HEK293 (cell line): ENCODE results near the gene ZNF219.

Experiments used
- CTCF ChIP-seq: fragments of 450-650 bp; formaldehyde crosslinking; IDR thresholded peaks from 2 replicates; pipeline ENCODE4 v1.5.1; 2016; ENCODE audit warnings: missing biosample characterization, missing genetic modification characterization
- HOXA7 ChIP-seq: sonication (generic); formaldehyde crosslinking; IDR thresholded peaks from 2 replicates; pipeline ENCODE4 v1.8.1; 2022; ENCODE audit warnings: missing genetic modification reagents, borderline replicate concordance
- PBX3 ChIP-seq: sonication (generic); formaldehyde crosslinking; IDR thresholded peaks from 2 replicates; pipeline ENCODE4 v1.8.1; 2022; ENCODE audit warnings: mild to moderate bottlenecking, moderate library complexity, missing genetic modification reagents
- TCF7L2 ChIP-seq: IDR thresholded peaks from 2 replicates; pipeline ENCODE4 v1.6.1; 2011; ENCODE audit warnings: low read depth, mild to moderate bottlenecking, inconsistent platforms, low read length, moderate library complexity, borderline replicate concordance
- YY1 ChIP-seq: fragments of 450-650 bp; formaldehyde crosslinking; IDR thresholded peaks from 2 replicates; pipeline ENCODE4 v1.5.1; 2018; ENCODE audit warnings: missing biosample characterization, missing genetic modification characterization
- ZBTB1 ChIP-seq: fragments of 450-650 bp; formaldehyde crosslinking; IDR thresholded peaks from 2 replicates; pipeline ENCODE4 v1.5.1; 2016; ENCODE audit warnings: missing biosample characterization, missing genetic modification characterization
- ZBTB26 ChIP-seq: fragments of 450-650 bp; formaldehyde crosslinking; optimal IDR thresholded peaks from 2 replicates; pipeline ENCODE3; 2016; ENCODE audit warnings: missing biosample characterization, mild to moderate bottlenecking, missing genetic modification characterization
- ZNF140 ChIP-seq: fragments of 450-650 bp; formaldehyde crosslinking; IDR thresholded peaks from 2 replicates; pipeline ENCODE4 v1.5.1; 2016; ENCODE audit warnings: missing biosample characterization, missing genetic modification characterization
- ZNF184 ChIP-seq: fragments of 450-650 bp; IDR thresholded peaks from 2 replicates; pipeline ENCODE4 v1.5.1; 2018; ENCODE audit warnings: missing biosample characterization, mild to moderate bottlenecking, missing genetic modification characterization
- ZNF239 ChIP-seq: fragments of 450-650 bp; formaldehyde crosslinking; IDR thresholded peaks from 2 replicates; pipeline ENCODE4 v1.5.1; 2016; ENCODE audit warnings: missing biosample characterization, missing genetic modification characterization
- ZNF704 ChIP-seq: fragments of 450-650 bp; formaldehyde crosslinking; IDR thresholded peaks from 2 replicates; pipeline ENCODE4 v1.5.1; 2016; ENCODE audit warnings: missing biosample characterization, missing genetic modification characterization
- ZNF785 ChIP-seq: fragments of 450-650 bp; formaldehyde crosslinking; IDR thresholded peaks from 2 replicates; pipeline ENCODE4 v1.5.1; 2016; ENCODE audit warnings: missing biosample characterization, missing genetic modification characterization

- TF ChIP-seq ZNF704 (tag by site-specific recombination) (no peak), PBX3 (CRISPR knock-in tag) (no peak), CTCF (no peak), TCF7L2 (no peak), YY1 (tag by site-specific recombination) (no peak), ZNF140 (tag by site-specific recombination) (no peak), ZNF184 (tag by site-specific recombination) (no peak), ZNF785 (no peak), ZNF239 (no peak), ZBTB1 (tag by site-specific recombination) (no peak), ZBTB26 (no peak), HOXA7 (no peak)
These were observed 45.0 kb downstream of the ZNF219 start for GRCh38 chr14:21053184-21054122.
